Prostate gland (tissue), 2 donors: ENCODE results near the gene TBX4.

Source experiments
- POLR2A ChIP-seq: fragments of 450-650 bp; IDR thresholded peaks from one replicate; pipeline ENCODE4 v1.6.1; 2016; ENCODE audit warnings: antibody characterized with exemption, mild to moderate bottlenecking
- TF ChIP-seq, protein P1 (sequence below), 4 experiments: fragments of 200-600 bp in 2 of 4; fragments of 450-650 bp in 2 of 4; sonication (generic) in 2 of 4; IDR thresholded peaks; 1 replicate in 3 of 4; 2 replicates in 1 of 4; pipeline ENCODE4 v1.5.1; 2016 to 2019; ENCODE audit warnings: antibody characterized with exemption in 4 of 4, mild to moderate bottlenecking in 2 of 4, moderate library complexity in 2 of 4

DNA sequence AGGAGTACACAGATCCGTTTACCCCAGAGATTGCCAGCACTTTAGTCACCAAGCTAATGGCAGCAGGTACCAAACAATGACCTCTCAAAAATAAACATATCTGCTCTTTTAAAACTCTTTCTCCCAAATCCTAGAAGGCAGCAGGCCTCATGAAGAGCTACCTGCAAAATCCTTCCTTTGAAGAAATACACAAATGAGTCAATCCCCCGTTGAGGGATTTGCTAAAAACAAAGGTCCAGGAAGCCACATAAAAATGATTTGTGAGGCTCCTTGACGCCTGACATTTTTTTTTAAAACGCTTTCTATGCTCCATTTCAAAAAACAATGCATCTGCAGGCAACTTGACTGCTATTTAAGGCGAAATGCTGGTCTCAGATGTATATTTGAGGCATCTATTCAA is 80.6 kb downstream of the TBX4 start:
- TF ChIP-seq, protein P1, sequence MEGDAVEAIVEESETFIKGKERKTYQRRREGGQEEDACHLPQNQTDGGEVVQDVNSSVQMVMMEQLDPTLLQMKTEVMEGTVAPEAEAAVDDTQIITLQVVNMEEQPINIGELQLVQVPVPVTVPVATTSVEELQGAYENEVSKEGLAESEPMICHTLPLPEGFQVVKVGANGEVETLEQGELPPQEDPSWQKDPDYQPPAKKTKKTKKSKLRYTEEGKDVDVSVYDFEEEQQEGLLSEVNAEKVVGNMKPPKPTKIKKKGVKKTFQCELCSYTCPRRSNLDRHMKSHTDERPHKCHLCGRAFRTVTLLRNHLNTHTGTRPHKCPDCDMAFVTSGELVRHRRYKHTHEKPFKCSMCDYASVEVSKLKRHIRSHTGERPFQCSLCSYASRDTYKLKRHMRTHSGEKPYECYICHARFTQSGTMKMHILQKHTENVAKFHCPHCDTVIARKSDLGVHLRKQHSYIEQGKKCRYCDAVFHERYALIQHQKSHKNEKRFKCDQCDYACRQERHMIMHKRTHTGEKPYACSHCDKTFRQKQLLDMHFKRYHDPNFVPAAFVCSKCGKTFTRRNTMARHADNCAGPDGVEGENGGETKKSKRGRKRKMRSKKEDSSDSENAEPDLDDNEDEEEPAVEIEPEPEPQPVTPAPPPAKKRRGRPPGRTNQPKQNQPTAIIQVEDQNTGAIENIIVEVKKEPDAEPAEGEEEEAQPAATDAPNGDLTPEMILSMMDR (IDR thresholded peaks at IDR 0.05) = no peak
- TF ChIP-seq POLR2A = no peak
